ENCODE measurements around the gene CELF2.
"Not testable (repeated sequence)": the region's sequence is repeated elsewhere in the genome, so short reads cannot be mapped to it uniquely, and the experiment has no call there.

Gene CELF2

GRCh38 chr10:11363497-11363896 is 345.8 kb downstream of the CELF2 start:
- FAIRE-seq, result no peak

GRCh38 chr10:11364241-11364640 is 346.6 kb downstream of the CELF2 start:
- no peak for FAIRE-seq

GRCh38 chr10:11366889-11367288 is 349.2 kb downstream of the CELF2 start:
- not testable (repeated sequence) for FAIRE-seq

GRCh38 chr10:11367505-11367904 is 349.8 kb downstream of the CELF2 start:
- FAIRE-seq, result no peak

GRCh38 chr10:11373717-11374171 is 356.1 kb downstream of the CELF2 start:
- no peak for FAIRE-seq

- FAIRE-seq, result no peak
Observed at GRCh38 chr10:11377267-11377666, 359.6 kb downstream of the CELF2 start.

GRCh38 chr10:11378835-11379234 is 361.2 kb downstream of the CELF2 start:
- no peak for FAIRE-seq

- no peak for FAIRE-seq
Observed at GRCh38 chr10:11379771-11380170, 362.1 kb downstream of the CELF2 start.

GRCh38 chr10:11381023-11381422 is 363.4 kb downstream of the CELF2 start:
- no peak for FAIRE-seq

GRCh38 chr10:11381511-11381910 is 363.8 kb downstream of the CELF2 start:
- no peak for FAIRE-seq

- FAIRE-seq, result no peak
Observed at GRCh38 chr10:11382187-11382586, 364.5 kb downstream of the CELF2 start.

GRCh38 chr10:11386044-11386443 is 368.4 kb downstream of the CELF2 start:
- FAIRE-seq, result no peak

Measured in TTC549 (cell line).